Activated CD8-positive, alpha-beta memory T cell treated with anti-CD3 and anti-CD28 coated beads for 4 hours (primary cell): Measurements from ENCODE around the gene ATOH8.

Experiments
- DNase-seq, 2 donors: peaks; one replicate each; pipeline ENCODE4 v3.0.0-alpha.2; 2020; ENCODE audit warnings: low read depth in 2 of 2

ATOH8 gene

DNA sequence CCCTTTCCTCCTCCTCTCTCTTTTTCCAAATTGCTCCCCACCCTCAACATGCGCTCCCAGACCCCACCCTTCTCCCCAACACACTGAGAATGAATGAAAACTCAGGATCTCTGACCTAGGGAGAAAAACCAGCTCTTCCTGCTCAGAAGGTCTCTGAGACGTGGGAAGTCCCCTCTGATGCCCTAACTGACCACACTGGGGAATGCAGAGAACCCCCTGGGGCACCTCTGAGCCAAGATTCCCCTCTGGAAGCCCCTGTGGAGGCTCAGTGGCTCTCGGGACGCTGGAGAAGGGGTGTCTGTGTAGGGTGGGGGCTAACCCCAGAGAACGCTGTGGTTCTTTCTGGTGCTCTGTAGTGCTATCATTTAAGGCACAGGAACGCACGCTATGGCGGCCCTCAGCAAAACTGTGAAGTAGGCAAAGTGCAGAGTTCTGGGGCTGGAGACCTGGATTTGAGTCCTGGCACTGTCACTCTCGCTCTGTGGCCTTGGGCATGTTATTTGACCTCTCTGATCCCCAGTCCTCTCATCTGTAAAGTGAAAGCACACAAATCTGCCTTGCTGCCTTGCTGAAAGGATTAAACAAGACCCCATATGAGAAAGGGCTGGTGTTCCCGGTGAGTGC is 17.1 kb downstream of the ATOH8 start:
- DNase-seq = no peak

DNA sequence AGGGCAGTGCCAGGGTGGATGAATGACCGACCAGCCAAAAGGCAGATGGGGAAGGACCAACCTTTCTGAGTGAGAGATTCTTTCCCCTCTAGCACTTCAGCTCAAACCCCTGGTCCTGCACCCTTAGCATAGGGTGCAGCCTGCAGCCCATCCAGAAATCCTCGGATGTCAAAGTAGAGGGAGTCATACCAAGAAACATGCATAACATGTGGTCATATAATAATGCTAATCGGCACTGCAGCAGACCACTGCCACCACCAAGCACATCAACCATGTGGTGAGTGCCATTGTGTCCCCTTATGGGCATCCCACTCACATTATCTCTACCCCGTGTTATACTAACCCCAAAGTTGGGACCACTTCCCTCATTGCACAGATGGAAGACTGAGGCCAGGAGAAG is 17.7 kb downstream of the ATOH8 start:
- DNase-seq = no peak

DNA sequence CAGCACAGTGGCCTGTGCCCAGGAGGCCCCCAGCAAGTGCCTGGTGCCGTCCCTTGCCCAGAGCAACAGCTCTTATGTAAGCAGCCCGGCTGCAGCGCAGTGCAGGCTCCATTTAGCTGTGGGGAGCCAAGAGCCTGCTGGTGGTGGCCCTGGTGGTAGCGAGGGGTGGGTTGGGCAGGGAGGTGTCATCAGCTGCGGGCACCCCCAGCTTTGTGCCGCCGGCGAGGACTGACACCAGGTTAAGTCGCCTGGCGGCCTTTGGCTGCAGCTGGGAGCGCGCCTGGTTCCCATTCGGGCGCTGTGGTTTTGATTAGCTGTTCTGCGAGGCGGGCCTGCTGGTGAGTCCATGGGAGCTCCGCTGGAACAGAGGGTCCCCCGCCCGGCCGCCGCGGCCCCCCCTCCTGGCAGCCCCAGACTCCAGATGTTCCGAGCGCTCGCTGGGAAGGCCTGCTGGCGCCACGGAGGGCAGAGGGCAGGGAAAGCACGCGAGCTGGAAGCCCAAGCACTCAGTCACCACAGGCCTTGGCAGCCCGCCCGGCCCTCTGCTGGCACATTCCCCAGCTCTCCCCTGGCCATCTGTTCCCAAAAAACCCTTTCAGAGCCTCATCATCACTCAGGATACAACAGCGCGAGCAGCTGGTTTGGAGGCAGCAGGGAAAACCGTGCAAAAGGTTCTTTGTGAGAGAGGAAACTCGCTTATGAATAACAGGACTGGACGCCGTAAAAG is 18.4 kb downstream of the ATOH8 start:
- DNase-seq = no peak

DNA sequence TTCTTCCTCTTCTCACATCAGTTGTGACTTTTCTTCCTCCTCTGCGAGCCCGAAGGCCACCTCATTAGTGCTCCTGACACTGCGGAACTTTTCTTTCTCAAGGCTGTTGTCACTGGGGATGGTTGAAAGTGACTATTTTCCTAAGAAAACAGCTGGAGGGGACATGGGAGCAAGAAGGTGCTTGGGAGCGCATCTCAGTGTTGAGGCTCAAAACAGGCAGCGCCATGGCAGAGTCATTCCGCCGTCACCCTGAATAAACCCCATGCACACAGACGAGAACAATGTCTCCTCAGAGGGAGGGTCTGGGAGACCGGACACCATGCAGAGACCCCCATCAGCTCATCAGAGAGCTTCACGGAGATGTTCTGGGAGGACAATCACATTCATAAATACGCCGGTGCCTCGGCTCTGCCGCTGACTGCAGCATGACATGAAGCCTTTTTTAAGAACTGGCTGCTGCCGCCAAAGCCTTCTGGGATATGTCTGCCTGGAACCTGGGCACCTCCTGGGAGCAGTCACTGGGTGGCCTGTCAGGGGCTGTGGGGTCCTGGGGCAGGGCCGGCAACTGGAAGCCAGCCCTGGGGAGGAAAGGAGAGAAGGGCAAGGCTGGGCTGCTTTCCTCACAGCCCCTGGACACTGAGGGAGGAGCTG is 19.2 kb downstream of the ATOH8 start:
- DNase-seq = no peak

DNA sequence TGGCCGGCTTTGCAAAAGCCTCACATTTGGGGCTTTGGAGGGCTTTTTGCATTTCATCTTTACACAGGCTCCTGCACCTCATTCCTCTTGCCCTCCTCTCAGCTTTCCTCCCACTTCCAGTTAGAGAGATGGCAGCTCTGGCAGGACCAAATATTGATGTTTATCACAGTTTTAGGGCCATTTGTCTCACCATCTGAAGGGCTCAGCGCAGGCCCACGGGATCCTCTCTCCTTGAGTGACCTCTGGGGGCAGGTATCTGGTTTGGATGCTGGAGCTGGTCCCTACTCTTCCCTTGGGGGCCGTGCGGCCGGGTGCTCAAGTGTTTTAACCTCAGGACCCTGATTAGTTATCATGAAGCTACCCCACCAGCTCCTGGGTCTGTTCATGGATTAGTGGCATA is 19.9 kb downstream of the ATOH8 start:
- DNase-seq = no peak

DNA sequence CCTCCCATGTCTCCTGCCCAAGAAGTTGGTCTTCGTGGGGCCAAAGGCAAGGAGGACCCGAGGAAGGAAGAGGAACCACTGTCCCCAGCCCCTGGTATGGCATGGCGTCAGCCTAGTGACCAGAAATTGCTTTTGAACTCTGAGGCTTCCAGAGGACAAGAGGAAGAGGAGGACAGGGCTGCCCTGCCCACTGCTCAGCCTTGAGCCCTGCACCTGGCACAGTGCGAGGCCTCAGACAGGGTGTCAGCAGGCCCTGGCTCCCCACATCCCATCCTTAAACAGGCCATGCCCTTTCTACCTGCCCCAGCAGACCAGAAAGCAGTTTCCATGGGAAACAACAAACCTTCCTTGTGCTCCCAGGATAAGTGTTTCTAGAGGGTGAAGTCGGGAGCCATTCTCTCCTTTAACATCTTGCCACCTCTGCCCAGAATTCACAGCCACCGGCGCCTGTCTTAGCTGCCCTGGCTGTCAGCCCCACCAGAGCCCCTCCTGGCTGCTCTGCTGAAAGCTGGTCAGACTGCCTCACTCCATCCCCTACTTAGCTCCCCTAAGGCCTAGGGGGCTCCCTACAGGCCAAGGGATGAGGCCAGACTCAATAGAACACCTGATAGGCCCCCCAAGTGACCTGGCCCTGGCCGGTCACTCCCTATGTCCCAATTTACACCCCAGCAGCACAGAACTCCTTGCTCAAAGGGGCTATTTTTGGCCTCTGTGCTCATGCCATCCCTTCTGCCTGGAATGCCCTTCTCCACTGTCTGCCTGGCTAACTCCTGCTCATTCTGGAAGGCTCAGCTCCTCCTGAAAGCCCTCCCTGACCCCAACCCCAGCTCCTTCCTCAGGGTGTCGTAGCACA is 20.6 kb downstream of the ATOH8 start:
- no peak for DNase-seq

DNA sequence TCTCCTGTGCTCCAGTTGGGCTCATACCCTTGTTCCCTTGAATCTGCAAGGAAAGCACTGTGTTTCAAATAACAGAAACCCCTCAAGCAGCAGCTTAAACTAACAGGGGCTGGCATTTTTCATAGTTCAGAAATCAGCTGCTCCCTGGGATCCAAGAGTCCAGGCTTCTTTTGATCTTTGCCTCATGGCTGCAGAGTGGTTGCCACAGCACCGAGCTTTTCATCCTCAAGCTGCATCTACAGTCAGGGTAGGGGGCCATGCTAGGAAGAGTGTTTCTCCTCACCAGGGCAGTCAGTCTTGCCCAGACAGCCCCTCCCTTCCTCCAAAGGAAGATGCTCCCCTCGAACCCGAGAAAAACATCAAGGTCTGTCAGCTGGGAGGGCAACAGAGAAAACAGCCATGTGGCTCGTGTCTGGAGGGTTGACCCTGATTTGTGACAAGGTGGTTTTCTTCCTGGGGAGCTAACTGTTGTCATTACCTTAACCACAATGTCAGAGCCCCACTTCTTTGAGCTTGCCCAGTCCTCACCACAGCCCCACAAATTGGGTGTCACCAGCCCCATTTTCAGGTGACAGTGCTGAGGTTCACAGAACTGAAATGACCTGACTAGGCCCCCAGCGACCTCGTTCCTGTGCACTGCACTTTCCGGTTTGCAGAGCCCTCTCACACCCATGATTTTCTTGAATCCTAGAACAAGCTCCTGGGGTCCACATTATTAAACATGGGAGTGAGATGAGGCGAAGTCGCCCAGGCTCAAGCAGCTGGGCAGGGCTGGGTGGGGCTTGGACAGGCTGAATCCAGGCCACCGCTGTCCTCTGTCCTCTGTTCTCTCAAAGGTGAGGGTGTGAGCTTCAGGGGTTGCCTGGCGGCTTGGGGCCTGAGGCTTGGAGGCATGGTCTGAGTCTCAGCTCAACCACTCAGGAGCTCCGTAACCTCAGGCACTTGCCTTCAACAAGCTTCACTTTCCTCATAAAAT is 21.9 kb downstream of the ATOH8 start:
- no peak for DNase-seq

DNA sequence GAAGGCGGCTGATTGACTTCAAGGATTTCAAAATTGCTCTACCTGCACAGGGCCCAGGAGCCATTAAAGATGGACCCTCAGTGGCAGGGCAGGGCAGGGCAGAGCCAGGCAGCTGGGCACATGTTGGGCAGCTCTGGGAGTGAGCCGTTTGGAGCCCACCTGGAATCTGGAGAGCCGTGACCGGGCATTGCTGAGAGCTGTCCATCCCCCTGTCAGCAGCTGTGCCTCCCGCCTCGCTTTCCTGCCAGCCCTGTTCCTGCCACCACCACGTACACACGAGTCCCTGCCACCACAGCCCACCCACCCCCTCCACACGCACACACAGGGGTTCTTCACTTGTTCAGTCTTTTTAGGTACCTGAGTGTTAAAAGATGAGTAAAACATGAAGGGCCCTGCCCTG is 22.9 kb downstream of the ATOH8 start:
- no peak for DNase-seq

DNA sequence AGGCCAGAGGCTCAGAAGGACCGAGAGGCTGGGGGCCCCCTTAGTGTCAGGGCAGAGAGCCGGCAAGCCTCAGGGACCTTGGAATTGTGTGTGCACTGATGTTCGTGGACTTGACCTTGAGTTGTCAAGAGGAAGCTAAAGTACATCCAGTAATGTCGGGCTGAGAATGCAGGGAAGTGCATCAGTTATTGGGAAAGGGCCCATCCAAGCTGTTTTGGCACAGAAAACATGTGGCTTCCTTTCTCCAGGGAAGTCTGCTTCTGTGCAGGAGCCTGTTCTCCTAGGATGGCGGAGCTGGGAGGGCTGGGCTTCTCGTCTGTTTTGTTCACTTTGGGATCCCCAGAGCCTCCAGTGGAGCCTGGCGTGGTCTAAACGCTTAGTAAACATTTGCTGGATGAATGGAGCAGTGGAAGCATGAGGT is 23.7 kb downstream of the ATOH8 start:
- DNase-seq = no peak

DNA sequence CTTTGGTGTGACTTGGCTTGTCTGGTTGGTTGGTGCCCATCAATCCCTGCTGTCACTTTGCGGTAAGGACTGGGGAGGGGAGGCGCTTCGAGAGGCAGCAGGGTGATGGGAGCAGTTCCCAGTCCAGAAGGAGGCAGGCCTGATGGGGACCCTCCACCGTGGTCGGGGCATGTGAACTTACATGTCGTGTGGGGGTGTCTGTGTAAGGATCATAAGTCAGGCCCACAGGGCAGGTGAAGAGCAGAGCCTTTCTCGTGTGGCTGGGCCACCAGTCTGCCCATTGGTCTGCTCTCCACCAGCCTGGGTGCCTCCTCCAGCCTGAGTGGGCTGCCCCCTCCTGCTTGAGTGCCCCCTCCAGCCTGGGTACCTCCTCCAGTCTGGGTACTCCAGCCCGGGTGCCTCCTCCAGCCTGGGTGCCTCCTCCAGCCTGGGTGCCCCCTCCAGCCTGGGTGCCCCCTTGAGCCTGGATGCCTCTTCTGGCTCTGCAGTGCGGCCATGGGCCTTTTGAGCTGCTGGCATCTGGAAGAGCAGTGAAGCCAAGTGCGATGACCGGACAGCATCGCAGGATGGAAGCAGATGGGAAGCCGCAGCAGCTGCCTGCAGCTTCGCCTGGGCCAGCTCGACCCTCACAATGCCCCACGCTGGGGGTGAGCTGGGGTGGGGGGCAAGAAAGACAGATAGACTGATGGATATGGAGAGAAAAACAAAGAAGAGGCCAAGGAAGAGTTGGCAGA is 25.0 kb downstream of the ATOH8 start:
- DNase-seq = no peak

DNA sequence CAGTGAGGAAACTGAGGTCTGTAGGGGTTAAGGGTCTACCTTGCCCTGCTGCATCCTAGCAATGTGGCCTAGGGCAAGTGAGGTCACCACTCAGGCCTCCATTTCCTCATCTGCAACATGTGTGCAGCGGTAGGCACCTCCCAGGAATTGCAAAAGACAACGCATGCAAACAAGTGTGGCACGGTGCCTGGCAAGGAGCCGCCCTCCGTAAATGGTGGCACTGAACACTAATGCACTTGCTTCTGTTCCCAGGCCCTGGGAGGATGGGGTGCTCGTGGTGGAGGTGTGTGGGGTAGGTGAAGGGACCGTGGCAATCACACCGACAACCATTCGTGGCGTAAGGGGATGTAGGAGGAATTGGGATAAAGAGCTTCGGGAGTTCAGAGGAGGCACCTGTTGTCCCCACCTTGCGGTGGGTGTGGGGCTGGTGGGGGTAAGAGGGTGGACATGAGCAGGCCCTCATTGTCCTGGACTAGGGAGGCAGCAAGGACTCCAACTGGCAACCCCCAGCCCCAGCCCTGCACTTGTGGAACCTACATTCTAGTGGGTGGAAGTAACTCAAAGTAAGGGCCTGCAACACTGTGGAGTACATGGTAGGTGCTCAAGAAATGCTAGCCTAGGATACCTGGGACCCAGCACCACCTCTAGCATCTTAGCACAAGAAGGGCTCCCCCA is 26.0 kb downstream of the ATOH8 start:
- no peak for DNase-seq

DNA sequence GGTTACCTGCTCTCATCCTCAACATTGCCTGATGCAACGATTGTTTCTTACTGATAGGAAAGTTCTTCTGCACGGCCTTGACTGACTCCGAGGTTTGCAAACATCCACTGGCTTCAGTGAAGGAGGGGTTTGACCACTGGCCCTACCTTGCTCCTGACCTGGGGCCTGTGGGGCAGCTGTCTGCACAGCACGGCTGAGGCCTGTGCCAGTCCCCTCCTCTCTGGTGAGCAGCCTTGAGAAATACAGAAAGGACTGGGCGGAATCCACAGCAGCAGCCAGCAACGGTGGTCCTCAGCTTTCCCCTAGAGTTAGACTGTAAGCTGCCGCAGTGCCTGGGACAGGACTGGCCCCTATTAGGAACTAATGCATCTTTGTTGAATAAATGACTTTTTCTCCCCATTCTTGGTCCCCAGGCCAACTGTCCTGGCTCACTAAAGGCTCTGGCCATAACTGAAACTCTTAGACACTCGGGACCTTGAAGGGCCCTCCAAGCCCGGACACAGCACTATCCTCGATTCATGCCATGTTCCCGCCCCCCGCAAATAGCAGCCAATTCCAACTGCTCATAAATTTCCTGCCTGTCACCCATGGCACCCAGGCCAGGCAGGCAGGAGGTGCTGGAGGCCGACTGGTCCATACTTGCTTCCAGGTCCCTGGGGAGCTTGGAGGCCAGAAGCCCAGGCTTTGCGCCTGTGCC is 26.7 kb downstream of the ATOH8 start:
- no peak for DNase-seq

DNA sequence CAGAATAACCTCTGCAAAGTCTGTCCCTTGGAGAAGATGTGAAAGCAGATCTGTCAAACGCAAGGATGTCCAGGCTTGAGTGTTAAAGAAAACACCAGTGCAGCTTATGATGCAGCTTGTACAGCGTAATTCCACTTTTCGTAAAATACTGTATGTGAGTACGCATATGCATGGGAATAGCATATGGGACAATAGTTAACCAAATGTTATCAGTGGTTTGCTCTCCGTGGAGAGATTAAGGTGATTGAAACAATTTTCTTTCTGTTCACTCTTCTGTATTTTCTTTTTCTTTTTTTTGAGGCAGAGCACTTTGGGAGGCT is 27.2 kb downstream of the ATOH8 start:
- DNase-seq = no peak

DNA sequence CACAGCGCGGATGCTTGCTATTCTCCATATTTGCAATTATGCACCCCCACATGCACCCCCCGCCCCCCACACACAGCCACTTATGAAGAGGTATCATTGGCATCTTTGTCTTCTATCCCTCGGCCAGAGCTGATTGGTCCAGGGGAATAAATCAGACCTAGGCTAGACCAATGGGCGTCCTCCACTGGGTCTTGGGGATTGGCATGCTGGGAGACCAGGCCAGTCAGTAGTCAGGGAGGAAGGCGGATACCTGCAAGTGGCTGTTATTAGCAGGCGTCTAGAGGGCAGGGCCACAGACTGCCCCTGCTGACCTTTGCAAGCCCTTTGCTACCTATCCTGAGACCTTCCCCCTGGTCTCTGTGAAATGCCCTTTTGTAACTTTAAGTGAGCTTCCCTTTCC is 30.0 kb downstream of the ATOH8 start:
- DNase-seq = no peak

DNA sequence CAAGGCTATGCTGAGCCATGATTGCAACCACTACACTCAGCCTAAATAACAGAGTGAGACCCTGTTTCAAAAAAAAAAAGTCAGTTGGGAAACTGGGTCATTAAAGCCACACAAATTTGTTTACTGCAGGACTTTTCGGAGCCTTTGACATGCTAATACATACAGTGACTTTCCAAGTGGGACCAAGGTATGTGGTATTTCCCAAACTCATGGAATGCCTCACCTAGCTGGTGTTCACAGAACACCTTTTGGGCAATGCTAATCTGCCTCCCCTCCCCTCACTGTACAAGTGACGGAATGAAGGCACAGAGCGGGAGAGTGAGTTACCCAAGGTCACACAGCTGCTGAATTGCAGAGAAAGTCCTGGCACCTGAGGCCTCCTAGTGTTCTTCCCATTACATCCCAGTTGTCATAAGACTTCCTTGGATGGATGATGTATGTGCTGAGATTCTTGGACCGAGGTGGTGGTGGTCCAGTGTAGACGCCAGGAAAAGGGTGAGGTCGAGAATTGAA is 30.7 kb downstream of the ATOH8 start:
- DNase-seq = no peak

DNA sequence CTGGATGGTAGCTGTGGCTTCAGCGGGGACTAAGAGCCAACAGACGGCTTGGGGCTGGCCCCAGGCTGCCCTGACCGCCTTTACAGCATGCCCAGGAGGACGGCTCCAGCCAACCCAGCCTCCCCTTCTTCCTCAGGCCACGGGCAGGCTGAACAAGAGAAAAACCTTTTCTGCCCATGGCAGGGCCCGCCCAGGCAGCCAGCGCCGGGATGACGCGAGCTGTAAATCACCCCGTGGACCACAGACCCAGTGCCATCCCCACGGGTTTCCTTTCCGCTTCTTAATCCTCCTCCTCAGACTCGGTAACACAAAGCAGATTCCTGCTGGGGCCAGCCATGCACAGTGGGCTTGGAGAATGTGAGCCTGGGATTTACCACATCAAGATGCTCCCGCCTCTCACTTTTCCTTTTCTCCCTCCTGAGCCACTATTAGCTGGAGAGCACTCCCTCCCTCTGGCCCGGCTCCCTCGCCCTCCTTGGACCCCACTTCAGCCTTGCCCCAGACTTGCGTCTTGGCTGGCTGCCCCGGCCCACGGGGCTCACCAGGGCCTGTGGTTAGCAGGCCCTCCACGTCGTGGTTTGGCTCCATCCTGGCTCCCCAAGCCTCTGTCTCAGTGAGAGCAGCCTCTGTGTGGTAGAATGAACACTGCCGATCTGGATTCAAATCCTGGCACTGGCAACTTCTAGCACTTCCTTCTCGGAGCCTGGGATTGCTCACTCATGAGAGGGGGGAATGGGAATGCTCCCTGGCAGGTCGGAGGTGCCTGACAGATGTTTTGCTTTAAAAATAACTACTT is 31.4 kb downstream of the ATOH8 start:
- no peak for DNase-seq

DNA sequence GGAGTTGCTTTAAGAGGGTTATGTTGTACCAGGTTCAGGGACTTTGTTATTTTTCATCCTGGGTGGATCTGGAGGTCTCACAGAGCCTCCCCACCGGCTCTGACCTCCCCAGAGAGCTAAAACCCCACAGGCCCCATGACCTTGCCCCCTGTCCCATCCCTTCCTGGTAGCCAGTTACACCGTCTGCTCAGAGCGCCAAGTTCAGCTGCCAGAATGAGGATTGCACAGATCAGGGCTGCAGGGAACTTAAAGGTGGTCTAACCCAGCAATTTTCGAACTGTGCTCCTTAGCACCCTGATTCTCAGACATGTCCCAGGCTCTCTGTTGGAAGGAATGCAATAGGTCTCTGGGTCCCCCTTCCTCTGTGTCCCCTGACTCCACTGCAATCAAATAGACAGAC is 32.1 kb downstream of the ATOH8 start:
- DNase-seq = no peak

DNA sequence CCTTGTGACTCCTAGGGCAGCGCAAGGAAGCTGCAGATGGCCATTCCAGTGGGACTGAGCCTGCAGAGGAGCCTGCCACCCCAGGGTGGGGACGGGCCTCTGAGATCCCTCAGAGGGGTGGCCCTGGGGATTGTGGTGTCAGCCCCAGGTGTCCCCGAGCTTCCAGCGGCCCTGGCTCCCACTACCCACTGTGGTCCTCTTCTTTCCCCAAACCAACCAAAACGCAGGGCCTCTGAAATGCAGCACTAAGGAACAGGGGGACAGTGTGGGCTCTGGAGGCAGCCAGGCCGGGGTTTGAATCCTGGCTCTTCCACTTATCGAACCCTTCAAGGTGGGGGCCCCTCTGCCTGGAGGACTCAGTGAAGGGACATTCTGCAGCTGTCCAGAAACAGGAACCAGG is 32.7 kb downstream of the ATOH8 start:
- no peak for DNase-seq
